CD14-positive monocyte (primary cell): ENCODE data around the gene WDR19. TPM values are rescaled to one million over a fixed set of nuclear protein-coding genes. Genes with fewer than 3 reads are reported as not detected.

ENCODE experiments used
- DNase-seq, 3 donors: peaks; one replicate each; pipeline ENCODE4 v3.0.0-alpha.2; 2011 to 2022
- H2AFZ ChIP-seq: 2 replicates; pipeline ENCODE4 v1.6.0; 2012; ENCODE audit warnings: mild to moderate bottlenecking, low read depth, low read length, inconsistent platforms; ENCODE audit not compliant: insufficient read depth, poor library complexity, severe bottlenecking
- H3K27ac ChIP-seq, 2 donors: 1 replicate in 1 of 2; 2 replicates in 1 of 2; pipeline ENCODE4 v1.5.1; 2012 to 2013; ENCODE audit warnings: low read length in 2 of 2, control low read depth in 1 of 2, inconsistent platforms in 1 of 2, low read depth in 1 of 2, mild to moderate bottlenecking in 1 of 2
- H3K27me3 ChIP-seq, 2 donors: one replicate each; pipeline versions ENCODE4 v1.6.0 to v1.6.1; 2011 to 2013; ENCODE audit warnings: low read length in 2 of 2; ENCODE audit not compliant: control insufficient read depth in 2 of 2, insufficient read depth in 2 of 2
- H3K36me3 ChIP-seq, 2 donors: replicated peaks in 1 of 2; 1 replicate in 1 of 2; 2 replicates in 1 of 2; pipeline versions ENCODE4 v1.5.1 to v1.6.1; 2012 to 2013; ENCODE audit warnings: low read length in 2 of 2, control low read depth in 1 of 2, inconsistent platforms in 1 of 2, mild to moderate bottlenecking in 1 of 2; ENCODE audit not compliant: insufficient read depth in 2 of 2, control insufficient read depth in 1 of 2
- H3K4me1 ChIP-seq, 2 donors: 1 replicate in 1 of 2; 2 replicates in 1 of 2; pipeline versions ENCODE4 v1.5.1 to v1.6.1; 2012 to 2013; ENCODE audit warnings: low read length in 2 of 2, control low read depth in 1 of 2, inconsistent platforms in 1 of 2, mild to moderate bottlenecking in 1 of 2, moderate library complexity in 1 of 2; ENCODE audit not compliant: insufficient read depth in 2 of 2, control insufficient read depth in 1 of 2
- H3K4me2 ChIP-seq: replicated peaks from 2 replicates; pipeline ENCODE3; 2012; ENCODE audit warnings: low read length, moderate library complexity, mild to moderate bottlenecking; ENCODE audit not compliant: poor library complexity, severe bottlenecking; ENCODE audit errors: extremely low read depth
- H3K4me3 ChIP-seq, 3 experiments: fragments of 200-600 bp in 1 of 3; sonication (generic) in 1 of 3; replicated peaks in 1 of 3; 1 replicate in 2 of 3; 2 replicates in 1 of 3; pipeline ENCODE4 v1.5.1; 2011 to 2013; ENCODE audit warnings: low read length in 3 of 3, mild to moderate bottlenecking in 3 of 3, control low read depth in 2 of 3, low read depth in 2 of 3, inconsistent platforms in 1 of 3, moderate library complexity in 1 of 3
- H3K79me2 ChIP-seq: 2 replicates; pipeline ENCODE4 v1.6.0; 2012; ENCODE audit warnings: mild to moderate bottlenecking, control low read depth, inconsistent platforms, low read length, moderate library complexity; ENCODE audit not compliant: insufficient read depth
- H3K9ac ChIP-seq: 2 replicates; pipeline ENCODE4 v1.6.0; 2017; ENCODE audit warnings: low read length, mild to moderate bottlenecking; ENCODE audit not compliant: insufficient read depth, poor library complexity, severe bottlenecking
- H3K9me3 ChIP-seq, 2 donors: replicated peaks in 1 of 2; 1 replicate in 1 of 2; 2 replicates in 1 of 2; pipeline versions ENCODE4 v1.5.1 to v1.6.1; 2012 to 2013; ENCODE audit warnings: low read length in 2 of 2, control low read depth in 1 of 2; ENCODE audit not compliant: control insufficient read depth in 1 of 2, insufficient read depth in 1 of 2
- H4K20me1 ChIP-seq: 2 replicates; pipeline ENCODE4 v1.6.0; 2012; ENCODE audit warnings: mild to moderate bottlenecking, low read length, control low read depth, moderate library complexity; ENCODE audit not compliant: insufficient read depth
- H3K27ac Mint-ChIP-seq, 7 donors: one replicate each; pipeline ENCODE4 v1.8.0; 2020; ENCODE audit warnings: mild to moderate bottlenecking in 7 of 7, mixed read lengths in 7 of 7, moderate library complexity in 6 of 7, inconsistent platforms in 2 of 7
- H3K27me3 Mint-ChIP-seq, 3 donors: one replicate each; pipeline ENCODE4 v1.8.0; 2021 to 2022; ENCODE audit warnings: low read depth in 3 of 3, mild to moderate bottlenecking in 3 of 3, mixed read lengths in 3 of 3, moderate library complexity in 3 of 3, inconsistent platforms in 1 of 3
- H3K36me3 Mint-ChIP-seq, 2 donors: one replicate each; pipeline ENCODE4 v1.8.0; 2020; ENCODE audit warnings: mixed read lengths in 2 of 2, inconsistent platforms in 1 of 2, mild to moderate bottlenecking in 1 of 2
- H3K4me1 Mint-ChIP-seq: one replicate; pipeline ENCODE4 v1.8.0; 2020; ENCODE audit warnings: mild to moderate bottlenecking, mixed read lengths
- H3K4me3 Mint-ChIP-seq, 2 donors: one replicate each; pipeline ENCODE4 v1.8.0; 2020; ENCODE audit warnings: mild to moderate bottlenecking in 2 of 2, mixed read lengths in 2 of 2, moderate library complexity in 1 of 2
- H3K9me3 Mint-ChIP-seq, 7 donors: one replicate each; pipeline ENCODE4 v1.8.0; 2020 to 2022; ENCODE audit warnings: mixed read lengths in 7 of 7, mild to moderate bottlenecking in 6 of 7, moderate library complexity in 6 of 7, inconsistent platforms in 2 of 7
- CTCF ChIP-seq: fragments of 200-600 bp; IDR thresholded peaks from one replicate; pipeline ENCODE4 v1.8.0; 2022; ENCODE audit warnings: antibody characterized with exemption, mild to moderate bottlenecking
- WGBS: methylation state at CpG from one replicate; pipeline ENCODE4 v1.1.5; 2013; ENCODE audit warnings: missing lambda C conversion rate; ENCODE audit not compliant: insufficient coverage; 5-methylcytosine and 5-hydroxymethylcytosine counted together
- intact Hi-C, 2 donors: fragments of 100-400 bp; cut with micrococcal nuclease; formaldehyde crosslinking; loops; one replicate each; pipeline versions ENCODE4 v1.15.0 to v1.15.1; 2023
- polyA plus RNA-seq, 3 donors: library from polyadenylated mRNA; depleted of rRNA in 1 of 3; unstranded in 2 of 3; stranded (reverse) in 1 of 3; fragments of 300-500 nt in 2 of 3; fragments of >200 nt in 1 of 3; fragmentation: Illumina TruSeq in 2 of 3; gene quantifications; 1 replicate in 2 of 3; 2 replicates in 1 of 3; pipeline ENCODE4 v1.2.3, GENCODE V29; 2012 to 2021

WDR19 gene
- polyA plus RNA-seq, 3 donors = 1.7 to 11.4 (median 2.0) TPM

GRCh38 chr4:39280770-39281169 lies 98.4 kb downstream of the WDR19 start:
- H3K4me3 ChIP-seq = no peak overlapping the region
- H2AFZ ChIP-seq = no peak overlapping the region
- H3K79me2 ChIP-seq = no peaks in the 10 kb centered on the region
- no peak overlapping the region for H3K4me3 Mint-ChIP-seq
- no peaks in the 10 kb centered on the region for H3K27me3 ChIP-seq
- no peak for TF ChIP-seq CTCF
- no peaks in the 10 kb centered on the region for H3K9me3 Mint-ChIP-seq
- no peak overlapping the region for H3K4me2 ChIP-seq
- H3K27ac ChIP-seq = no peak overlapping the region
- WGBS = no CpG with 5 or more reads among the region's 2 CpGs
- no peak overlapping the region for H3K27ac Mint-ChIP-seq
- H3K9ac ChIP-seq = no peak overlapping the region
- no peaks in the 10 kb centered on the region for H3K9me3 ChIP-seq
- H3K4me1 ChIP-seq = no peaks in the 10 kb centered on the region
- peaks cover 0 to 12% of the 10 kb centered on the region in 2 donors for H3K36me3 ChIP-seq
- H3K4me1 Mint-ChIP-seq = no peaks in the 10 kb centered on the region
- no peak for DNase-seq
- H3K27me3 Mint-ChIP-seq = peaks cover 0 to 3% (median 0%) of the 10 kb centered on the region in 3 donors
- peaks cover 10 to 19% of the 10 kb centered on the region in 2 donors for H3K36me3 Mint-ChIP-seq
- no peaks in the 10 kb centered on the region for H4K20me1 ChIP-seq
- intact Hi-C loops = no loop called here

GRCh38 chr4:39285111-39285795 lies 102.9 kb downstream of the WDR19 start:
- no peak overlapping the region for H3K4me3 ChIP-seq
- no peak overlapping the region for H3K9ac ChIP-seq
- H3K4me1 ChIP-seq = no peaks in the 10 kb centered on the region
- H3K79me2 ChIP-seq = no peaks in the 10 kb centered on the region
- DNase-seq = no peak
- H3K4me2 ChIP-seq = no peak overlapping the region
- H3K27ac ChIP-seq = no peak overlapping the region
- no peak overlapping the region for H2AFZ ChIP-seq
- intact Hi-C loops = no loop called here
- no peak for TF ChIP-seq CTCF
- H3K36me3 Mint-ChIP-seq = peaks cover 48 to 63% of the 10 kb centered on the region in 2 donors
- H4K20me1 ChIP-seq = no peaks in the 10 kb centered on the region
- peaks cover 33 to 57% of the 10 kb centered on the region in 2 donors for H3K36me3 ChIP-seq
- H3K27me3 ChIP-seq = no peaks in the 10 kb centered on the region
- H3K4me3 Mint-ChIP-seq = no peak overlapping the region
- no peaks in the 10 kb centered on the region for H3K27me3 Mint-ChIP-seq
- H3K9me3 ChIP-seq = no peaks in the 10 kb centered on the region
- no peaks in the 10 kb centered on the region for H3K4me1 Mint-ChIP-seq
- H3K27ac Mint-ChIP-seq = no peak overlapping the region
- H3K9me3 Mint-ChIP-seq = no peaks in the 10 kb centered on the region
- WGBS = no CpG with 5 or more reads among the region's 7 CpGs
